PC-9 (cell line): ENCODE data around the gene EDRF1. TPM values are rescaled to one million over a fixed set of nuclear protein-coding genes. Genes with fewer than 3 reads are reported as not detected.

Source experiments
- BruUV-seq: library from RNA; stranded (reverse); fragments of 400-500 nt; replicated peaks from 2 replicates; lab custom pipeline; 2021; lab: Mats Ljungman, UMichigan
- CTCF ChIA-PET: fragments of 300-600 bp; sonication (Branson Sonifier 250); formaldehyde crosslinking; loops from one replicate; lab custom pipeline; 2022; ENCODE audit warnings: antibody characterized with exemption; lab: Charles Lee
- POLR2A ChIA-PET: fragments of 300-600 bp; sonication (Branson Sonifier 250); formaldehyde crosslinking; loops from one replicate; lab custom pipeline; 2022; ENCODE audit warnings: antibody characterized with exemption; ENCODE audit not compliant: unreplicated experiment; lab: Charles Lee
- DNase-seq, 2 experiments: peaks; one replicate each; pipeline versions ENCODE4 v3.0.0 to v3.0.0-alpha.2; 2015 to 2022; ENCODE audit warnings: mixed read lengths in 1 of 2
- H2AFZ ChIP-seq: fragments of 200-600 bp; sonication (generic); 2 replicates; pipeline ENCODE4 v1.8.1; 2017; ENCODE audit warnings: antibody characterized with exemption
- H3F3A ChIP-seq: fragments of 200-600 bp; sonication (generic); 2 replicates; pipeline ENCODE4 v1.8.1; 2017; ENCODE audit warnings: antibody characterized with exemption, mild to moderate bottlenecking, low read depth; ENCODE audit not compliant: insufficient read depth
- H3K27ac ChIP-seq: fragments of 200-600 bp; sonication (generic); 2 replicates; pipeline ENCODE4 v1.6.1; 2016; ENCODE audit warnings: mixed run types
- H3K27me3 ChIP-seq: fragments of 200-600 bp; sonication (generic); 2 replicates; pipeline ENCODE4 v1.6.1; 2016; ENCODE audit warnings: low read depth, mixed run types; ENCODE audit not compliant: insufficient read depth
- H3K36me3 ChIP-seq: fragments of 200-600 bp; sonication (generic); 2 replicates; pipeline ENCODE4 v1.6.1; 2016; ENCODE audit warnings: low read depth, mixed run types
- H3K4me1 ChIP-seq: fragments of 200-600 bp; sonication (generic); replicated peaks from 2 replicates; pipeline ENCODE4 v1.6.1; 2016; ENCODE audit warnings: mixed run types; ENCODE audit not compliant: insufficient read depth
- H3K4me2 ChIP-seq: fragments of 200-600 bp; sonication (generic); 2 replicates; pipeline ENCODE4 v1.6.1; 2017; ENCODE audit warnings: mixed run types
- H3K4me3 ChIP-seq: fragments of 200-600 bp; sonication (generic); 2 replicates; pipeline ENCODE4 v1.6.1; 2016; ENCODE audit warnings: mixed run types
- H3K79me2 ChIP-seq: fragments of 200-600 bp; sonication (generic); 2 replicates; pipeline ENCODE4 v1.6.1; 2017; ENCODE audit warnings: low read depth, mixed run types
- H3K9me2 ChIP-seq: fragments of 200-600 bp; sonication (generic); 2 replicates; pipeline ENCODE4 v1.8.1; 2017; ENCODE audit warnings: mild to moderate bottlenecking; ENCODE audit not compliant: insufficient read depth
- H3K9me3 ChIP-seq: fragments of 200-600 bp; sonication (generic); 2 replicates; pipeline ENCODE4 v1.8.1; 2016; ENCODE audit warnings: low read depth; ENCODE audit not compliant: insufficient read depth
- H4K20me1 ChIP-seq: fragments of 200-600 bp; sonication (generic); 2 replicates; pipeline ENCODE4 v1.8.1; 2017; ENCODE audit not compliant: insufficient read depth
- CTCF ChIP-seq: fragments of 200-600 bp; sonication (generic); conservative IDR thresholded peaks from 2 replicates; pipeline ENCODE4 v1.6.1; 2017; ENCODE audit warnings: mixed run types, antibody characterized with exemption, mild to moderate bottlenecking, moderate library complexity
- EZH2 ChIP-seq: fragments of 200-600 bp; sonication (generic); IDR thresholded peaks from 2 replicates; pipeline ENCODE4 v1.8.0; 2017; ENCODE audit warnings: antibody characterized with exemption, low read depth
- intact Hi-C: fragments of 100-400 bp; cut with micrococcal nuclease; formaldehyde crosslinking; loops from one replicate; pipeline ENCODE4 v1.10.0; 2022; ENCODE audit not compliant: unreplicated experiment
- total RNA-seq: library from RNA; stranded (reverse); gene quantifications from 2 replicates; pipeline ENCODE4 v1.2.3, GENCODE V29; 2021

Gene EDRF1
- total RNA-seq, 1 experiment from 2014 or later = 21.7 TPM

- H3K27me3 ChIP-seq = no peaks in the 10 kb centered on the region
- TF ChIP-seq EZH2 (no peak), CTCF (no peak)
- intact Hi-C loops = no loop called here
- no peaks in the 10 kb centered on the region for H3K9me3 ChIP-seq
- POLR2A ChIA-PET = no interaction called here
- DNase-seq = no peak
- no peaks in the 10 kb centered on the region for H3K79me2 ChIP-seq
- no peaks in the 10 kb centered on the region for H3K36me3 ChIP-seq
- H4K20me1 ChIP-seq = no peaks in the 10 kb centered on the region
- H3K9me2 ChIP-seq = no peaks in the 10 kb centered on the region
- H3K27ac ChIP-seq = no peak overlapping the region
- H2AFZ ChIP-seq = no peak overlapping the region
- no peaks in the 10 kb centered on the region for H3F3A ChIP-seq
- H3K4me1 ChIP-seq = no peaks in the 10 kb centered on the region
- BruUV-seq = no TSS peak
- CTCF ChIA-PET = no interaction called here
- no peak overlapping the region for H3K4me3 ChIP-seq
- no peak overlapping the region for H3K4me2 ChIP-seq
Measured at GRCh38 chr10:125772112-125772863, 52.8 kb downstream of the EDRF1 start.

- POLR2A ChIA-PET = no interaction called here
- BruUV-seq = no TSS peak
- no peak overlapping the region for H2AFZ ChIP-seq
Measured at GRCh38 chr10:125772864-125773180, 53.3 kb downstream of the EDRF1 start.

GRCh38 chr10:125773687-125774543, 54.4 kb downstream of the EDRF1 start:
- no peaks in the 10 kb centered on the region for H3K4me1 ChIP-seq
- H3K27me3 ChIP-seq = no peaks in the 10 kb centered on the region
- H2AFZ ChIP-seq = no peak overlapping the region
- TF ChIP-seq EZH2 = no peak
- no peak for TF ChIP-seq CTCF
- DNase-seq = no peak
- no peak overlapping the region for H3K4me3 ChIP-seq
- BruUV-seq = no TSS peak
- ChIA-PET POLR2A (no interaction called here), CTCF (no interaction called here)
- no peaks in the 10 kb centered on the region for H3K36me3 ChIP-seq
- no peak overlapping the region for H3K4me2 ChIP-seq
- intact Hi-C loops = no loop called here
- no peaks in the 10 kb centered on the region for H3K9me3 ChIP-seq
- H3K9me2 ChIP-seq = no peaks in the 10 kb centered on the region
- H3F3A ChIP-seq = no peaks in the 10 kb centered on the region
- H3K27ac ChIP-seq = no peak overlapping the region
- no peaks in the 10 kb centered on the region for H4K20me1 ChIP-seq
- no peaks in the 10 kb centered on the region for H3K79me2 ChIP-seq

More at GRCh38 chr10:125772864-125773180, 53.3 kb downstream of the EDRF1 start:
- no peaks in the 10 kb centered on the region for H3K36me3 ChIP-seq
- no peaks in the 10 kb centered on the region for H4K20me1 ChIP-seq
- no peak overlapping the region for H3K4me2 ChIP-seq
- no peaks in the 10 kb centered on the region for H3K79me2 ChIP-seq
- no peak for DNase-seq
- TF ChIP-seq EZH2 = no peak
- no peak for TF ChIP-seq CTCF
- CTCF ChIA-PET = no interaction called here
- no peaks in the 10 kb centered on the region for H3K4me1 ChIP-seq
- no peak overlapping the region for H3K4me3 ChIP-seq
- no peaks in the 10 kb centered on the region for H3K9me3 ChIP-seq
- intact Hi-C loops = no loop called here
- no peak overlapping the region for H3K27ac ChIP-seq
- H3F3A ChIP-seq = no peaks in the 10 kb centered on the region
- no peaks in the 10 kb centered on the region for H3K27me3 ChIP-seq
- no peaks in the 10 kb centered on the region for H3K9me2 ChIP-seq
